AG04449 (cell line): Measurements from ENCODE around the gene TNS3.
A peak's percentile ranks its signal among the peaks of the same experiment; 100 is the strongest.

ENCODE experiments used
- CTCF ChIA-PET: fragments of 350-600 bp; formaldehyde crosslinking; extraction: SDS; loops from one replicate; lab custom pipeline; 2021; ENCODE audit warnings: antibody characterized with exemption; lab: Yijun Ruan, JAX
- POLR2A ChIA-PET: fragments of 400-600, 350-600 bp; formaldehyde crosslinking; extraction: SDS; loops from one replicate; lab custom pipeline; 2020; ENCODE audit warnings: antibody characterized with exemption, inconsistent platforms; lab: Yijun Ruan, JAX
- DNase-seq: peaks from one replicate; pipeline ENCODE4 v3.0.0-alpha.2; 2010; ENCODE audit warnings: low read depth, low spot score
- H3K4me3 ChIP-seq: 2 replicates; pipeline ENCODE4 v1.5.1; 2011; ENCODE audit warnings: low read depth, mild to moderate bottlenecking, control low read depth, low read length
- TF ChIP-seq, protein P1 (sequence below): IDR thresholded peaks from one replicate; pipeline ENCODE4 v1.5.1; 2011; ENCODE audit warnings: mild to moderate bottlenecking, moderate library complexity, low read length, control low read depth, inconsistent platforms; ENCODE audit not compliant: insufficient read depth; ENCODE audit errors: missing control alignments

Gene TNS3

DNA sequence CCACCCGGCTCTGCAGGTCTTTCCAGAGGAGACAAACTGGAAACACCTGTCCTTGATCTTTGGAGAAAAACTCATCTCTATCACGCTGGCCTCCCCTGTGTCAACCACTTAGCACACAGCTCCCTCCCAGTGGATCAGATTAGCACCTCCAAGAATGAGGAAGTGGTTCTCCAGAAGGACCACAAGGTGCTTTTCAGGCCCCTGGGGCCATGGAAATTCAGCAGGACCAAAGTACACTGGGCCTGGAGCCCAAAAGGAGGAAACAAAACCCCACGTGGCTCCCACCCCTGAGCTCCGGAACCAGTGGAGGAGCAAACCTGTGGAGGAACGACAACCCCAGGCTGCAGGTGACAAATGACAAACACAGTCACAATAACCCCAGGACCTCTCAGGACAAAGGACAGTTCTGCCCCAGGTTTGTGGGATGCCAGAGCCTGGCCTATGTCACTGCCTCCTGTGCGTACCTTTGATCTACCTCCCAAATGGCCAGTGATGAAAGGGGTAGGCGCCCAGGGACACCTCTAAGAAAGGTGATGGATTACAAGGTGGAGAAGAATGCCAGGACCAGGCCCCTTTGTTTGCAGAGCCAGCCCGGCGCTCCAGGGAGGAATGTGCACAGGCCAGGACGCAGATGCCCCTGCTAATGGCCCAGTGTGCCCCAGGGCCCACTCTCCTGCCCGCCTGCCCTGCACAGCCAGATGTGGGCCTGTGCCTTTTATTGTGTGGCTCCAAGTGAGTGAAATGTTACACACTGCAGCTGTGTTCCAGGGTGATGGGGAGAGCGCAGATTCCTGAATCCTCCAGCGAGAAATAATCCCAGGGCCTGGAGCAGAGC, 5.7 kb downstream of the TNS3 start:
- CTCF ChIA-PET, result no interaction called here
- TF ChIP-seq, protein P1, sequence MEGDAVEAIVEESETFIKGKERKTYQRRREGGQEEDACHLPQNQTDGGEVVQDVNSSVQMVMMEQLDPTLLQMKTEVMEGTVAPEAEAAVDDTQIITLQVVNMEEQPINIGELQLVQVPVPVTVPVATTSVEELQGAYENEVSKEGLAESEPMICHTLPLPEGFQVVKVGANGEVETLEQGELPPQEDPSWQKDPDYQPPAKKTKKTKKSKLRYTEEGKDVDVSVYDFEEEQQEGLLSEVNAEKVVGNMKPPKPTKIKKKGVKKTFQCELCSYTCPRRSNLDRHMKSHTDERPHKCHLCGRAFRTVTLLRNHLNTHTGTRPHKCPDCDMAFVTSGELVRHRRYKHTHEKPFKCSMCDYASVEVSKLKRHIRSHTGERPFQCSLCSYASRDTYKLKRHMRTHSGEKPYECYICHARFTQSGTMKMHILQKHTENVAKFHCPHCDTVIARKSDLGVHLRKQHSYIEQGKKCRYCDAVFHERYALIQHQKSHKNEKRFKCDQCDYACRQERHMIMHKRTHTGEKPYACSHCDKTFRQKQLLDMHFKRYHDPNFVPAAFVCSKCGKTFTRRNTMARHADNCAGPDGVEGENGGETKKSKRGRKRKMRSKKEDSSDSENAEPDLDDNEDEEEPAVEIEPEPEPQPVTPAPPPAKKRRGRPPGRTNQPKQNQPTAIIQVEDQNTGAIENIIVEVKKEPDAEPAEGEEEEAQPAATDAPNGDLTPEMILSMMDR, result no peak
- H3K4me3 ChIP-seq, result no peak overlapping the region
- POLR2A ChIA-PET, result interaction anchor here (1.0 kb wide), 1 partner anchor 285 kb away, joined by 3 read pairs; no protein-coding TSS in a partner anchor
- DNase-seq, result no peak

DNA sequence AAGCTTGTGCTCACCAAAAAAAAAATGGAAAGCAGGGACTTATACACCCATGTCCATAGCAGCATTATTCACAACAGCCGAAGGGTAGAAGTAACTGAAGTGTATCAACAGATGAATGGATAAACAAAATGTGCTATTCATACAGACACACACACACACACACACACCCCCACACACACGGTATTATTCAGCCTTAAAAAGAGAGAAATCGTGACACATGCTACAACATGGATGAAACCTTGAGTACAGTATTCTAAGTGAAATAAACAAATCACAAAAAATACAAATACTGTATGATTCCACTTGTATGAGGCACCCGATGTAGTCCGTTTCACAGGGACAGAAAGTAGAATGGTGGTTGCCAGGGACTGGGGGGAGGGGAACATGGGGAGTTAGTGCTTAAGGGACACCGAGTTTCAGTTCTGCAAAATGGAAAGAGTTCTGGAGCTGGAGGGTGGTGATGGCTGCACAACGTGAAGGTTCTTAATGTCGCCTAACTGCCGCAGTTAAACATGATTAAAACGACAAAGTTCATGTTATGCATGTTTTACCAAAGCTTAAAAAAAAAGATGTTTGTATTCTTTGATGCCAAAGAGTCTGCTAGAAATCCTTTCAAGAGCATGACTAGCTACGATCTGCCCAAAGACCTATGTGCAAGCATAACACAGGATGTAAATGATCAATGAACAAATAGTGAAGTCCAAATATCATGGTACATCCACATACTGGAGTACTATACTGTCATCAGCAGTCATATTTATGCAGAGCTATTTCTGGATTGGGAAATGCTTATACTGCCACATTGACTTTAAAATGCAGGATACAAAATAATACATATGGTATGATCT, 7.2 kb downstream of the TNS3 start:
- no peak overlapping the region for H3K4me3 ChIP-seq
- ChIA-PET CTCF (interaction anchor here (1.8 kb wide), 1 partner anchor 245 kb away, joined by 5 read pairs; no protein-coding TSS in a partner anchor), POLR2A (interaction anchor here (0.6 to 1.0 kb wide), 2 partner anchors 52 to 283 kb away, joined by 3 read pairs; no protein-coding TSS in a partner anchor)
- DNase-seq, result no peak
- TF ChIP-seq, protein P1, result no peak

DNA sequence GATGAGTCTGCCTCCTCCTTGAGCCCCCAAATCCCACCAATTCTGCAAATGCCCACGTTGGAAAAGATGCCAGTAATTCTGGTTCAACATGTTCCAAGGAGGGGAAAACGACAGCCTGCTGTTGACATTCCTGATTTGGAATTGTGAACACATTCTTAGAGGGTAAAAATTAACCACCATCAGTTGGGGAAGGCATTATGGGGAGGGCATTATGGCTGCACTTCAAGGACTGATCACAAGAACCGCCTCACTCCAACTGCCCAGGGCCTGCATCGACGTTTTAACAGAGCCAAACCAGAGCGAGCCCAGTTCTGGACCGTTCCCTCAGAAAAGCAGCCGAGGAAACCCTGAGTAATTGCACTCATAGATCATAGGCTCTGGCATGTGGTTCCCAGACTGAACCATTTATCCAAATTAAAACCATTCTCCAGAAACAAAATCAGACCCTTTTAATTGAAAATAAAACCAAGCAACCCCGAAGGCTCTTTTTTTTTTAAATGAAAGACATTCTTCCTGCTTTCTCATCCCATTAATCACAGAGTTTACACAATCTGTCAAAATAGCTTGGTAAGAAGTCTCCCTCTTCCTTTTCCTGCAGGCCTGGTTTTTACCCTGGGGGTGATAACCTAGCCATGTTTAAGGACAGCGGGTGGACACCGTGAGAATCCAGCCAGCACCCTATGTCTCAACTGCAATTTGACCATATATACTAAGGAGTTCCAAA, 8.0 kb downstream of the TNS3 start:
- ChIA-PET CTCF (interaction anchor here (1.8 kb wide), 1 partner anchor 246 kb away, joined by 5 read pairs; no protein-coding TSS in a partner anchor), POLR2A (interaction anchor here (0.6 kb wide), 1 partner anchor 51 kb away, joined by 3 read pairs; no protein-coding TSS in a partner anchor)
- DNase-seq, result peak; percentile 70
- H3K4me3 ChIP-seq, result peak overlapping the region; percentile 12; the same call in 1 of the 2 replicates
- TF ChIP-seq, protein P1, result no peak

DNA sequence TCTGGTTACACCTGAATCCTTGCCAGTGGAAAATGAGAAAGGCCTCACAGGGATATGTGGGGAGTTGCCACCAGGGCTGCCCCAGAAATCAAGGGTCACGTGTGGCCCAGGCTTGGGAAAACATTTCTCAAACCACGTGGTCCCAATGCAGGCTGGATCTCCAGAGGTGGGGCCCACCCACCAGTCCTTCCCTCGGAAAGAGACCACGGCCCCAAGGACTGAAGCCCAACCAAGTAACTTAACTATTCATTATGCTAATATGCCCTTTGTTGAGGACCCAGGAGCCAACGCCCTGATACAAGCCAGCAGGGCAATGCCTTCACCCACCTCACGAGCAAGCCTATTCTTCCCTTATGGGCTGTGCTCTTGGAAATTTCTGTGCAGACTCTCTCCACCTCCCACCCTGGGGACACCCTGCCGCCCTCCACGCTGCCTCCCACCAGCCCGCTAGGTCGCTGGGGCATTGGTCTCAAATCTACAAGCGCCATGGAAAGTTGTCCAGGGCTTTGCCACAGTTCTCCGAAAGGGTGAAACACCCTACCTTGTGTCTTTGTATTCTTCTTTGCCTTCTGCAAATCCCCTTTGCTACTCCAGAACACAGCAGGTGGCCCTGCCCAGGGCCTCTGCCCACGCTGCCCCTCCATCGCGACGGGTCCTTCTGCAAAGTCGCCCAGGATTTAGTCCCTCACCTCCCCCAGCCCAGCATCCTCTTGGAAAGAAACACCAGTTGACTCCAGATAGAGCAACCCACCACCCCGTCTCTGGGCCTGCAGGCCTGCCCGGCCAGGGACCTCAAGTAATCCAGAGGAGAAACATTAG, 8.8 kb downstream of the TNS3 start:
- H3K4me3 ChIP-seq, result no peak overlapping the region; the same call in 1 of the 2 replicates
- DNase-seq, result no peak
- TF ChIP-seq, protein P1, result no peak
- CTCF ChIA-PET, result interaction anchor here (0.7 kb wide), 1 partner anchor 9 kb away, joined by 3 read pairs; the partner anchor contains the start of gene TNS3
- POLR2A ChIA-PET, result no interaction called here

DNA sequence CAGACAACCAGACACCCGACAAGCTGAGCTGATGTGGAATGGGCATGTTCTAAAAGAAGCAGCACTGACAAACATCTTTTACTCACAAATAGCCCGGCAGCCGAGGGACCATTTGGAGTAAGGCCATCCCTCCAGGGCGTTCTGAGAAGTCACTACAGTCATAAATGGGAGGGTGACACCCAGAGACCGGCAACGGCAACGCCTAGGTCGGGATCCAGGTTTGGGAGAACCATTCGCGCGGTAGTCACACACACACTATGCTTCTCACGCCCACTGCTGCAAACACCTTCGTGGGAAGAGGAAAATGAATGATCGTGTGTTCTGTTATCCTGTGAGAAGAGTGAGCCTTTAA, 9.8 kb downstream of the TNS3 start:
- no peak for DNase-seq
- no peak overlapping the region for H3K4me3 ChIP-seq
- CTCF ChIA-PET, result interaction anchor here (1.8 to 2.3 kb wide), 3 partner anchors 10 to 306 kb away, joined by 4 to 7 read pairs (median 6); no protein-coding TSS in a partner anchor
- POLR2A ChIA-PET, result no interaction called here
- TF ChIP-seq, protein P1, result no peak
